ENCODE results near the gene RNF213.

RNF213 gene

GRCh38 chr17:80384078-80384960, 123.7 kb downstream of the RNF213 start:
- TF ChIP-seq CTCF (IDR thresholded peaks at IDR 0.05; ENCODE audit: insufficient read depth, low read length, poor library complexity, severe bottlenecking): no peak
- Histone ChIP-seq H3K4me3 (replicated peaks; ENCODE audit: low read depth, low read length) (no peak overlapping the region), H3K36me3 (ENCODE audit: control insufficient read depth, insufficient read depth, low read length) (peaks cover 63% of the 10 kb centered on the region), H3K27me3 (replicated peaks; ENCODE audit: control insufficient read depth, insufficient read depth, low read length) (no peaks in the 10 kb centered on the region)
- DNase-seq (ENCODE audit: extremely low read depth, insufficient read length): no peak

GRCh38 chr17:80385046-80385445, 124.4 kb downstream of the RNF213 start:
- Histone ChIP-seq H3K36me3 (ENCODE audit: control insufficient read depth, insufficient read depth, low read length) (peaks cover 68% of the 10 kb centered on the region), H3K27me3 (replicated peaks; ENCODE audit: control insufficient read depth, insufficient read depth, low read length) (no peaks in the 10 kb centered on the region), H3K4me3 (replicated peaks; ENCODE audit: low read depth, low read length) (no peak overlapping the region)
- TF ChIP-seq CTCF (IDR thresholded peaks at IDR 0.05; ENCODE audit: insufficient read depth, low read length, poor library complexity, severe bottlenecking): no peak
- no peak for DNase-seq (ENCODE audit: extremely low read depth, insufficient read length)

GRCh38 chr17:80386341-80386740, 125.7 kb downstream of the RNF213 start:
- TF ChIP-seq CTCF (IDR thresholded peaks at IDR 0.05; ENCODE audit: insufficient read depth, low read length, poor library complexity, severe bottlenecking): no peak
- H3K27me3 ChIP-seq (replicated peaks; ENCODE audit: control insufficient read depth, insufficient read depth, low read length): no peaks in the 10 kb centered on the region
- H3K36me3 ChIP-seq (ENCODE audit: control insufficient read depth, insufficient read depth, low read length): peaks cover 63% of the 10 kb centered on the region
- no peak overlapping the region for H3K4me3 ChIP-seq (replicated peaks; ENCODE audit: low read depth, low read length)
- no peak for DNase-seq (ENCODE audit: extremely low read depth, insufficient read length)

- DNase-seq (ENCODE audit: extremely low read depth, insufficient read length): no peak
- peaks cover 59% of the 10 kb centered on the region for H3K36me3 ChIP-seq (ENCODE audit: control insufficient read depth, insufficient read depth, low read length)
- TF ChIP-seq CTCF (IDR thresholded peaks at IDR 0.05; ENCODE audit: insufficient read depth, low read length, poor library complexity, severe bottlenecking): no peak
- H3K27me3 ChIP-seq (replicated peaks; ENCODE audit: control insufficient read depth, insufficient read depth, low read length): no peaks in the 10 kb centered on the region
- H3K4me3 ChIP-seq (replicated peaks; ENCODE audit: low read depth, low read length): no peak overlapping the region
Measured at GRCh38 chr17:80387071-80387470, 126.4 kb downstream of the RNF213 start.

GRCh38 chr17:80388175-80388574, 127.5 kb downstream of the RNF213 start:
- TF ChIP-seq CTCF (IDR thresholded peaks at IDR 0.05; ENCODE audit: insufficient read depth, low read length, poor library complexity, severe bottlenecking): no peak
- DNase-seq (ENCODE audit: extremely low read depth, insufficient read length): no peak
- Histone ChIP-seq H3K36me3 (ENCODE audit: control insufficient read depth, insufficient read depth, low read length) (peaks cover 59% of the 10 kb centered on the region), H3K27me3 (replicated peaks; ENCODE audit: control insufficient read depth, insufficient read depth, low read length) (no peaks in the 10 kb centered on the region), H3K4me3 (replicated peaks; ENCODE audit: low read depth, low read length) (no peak overlapping the region)
